ENCODE measurements around the gene RNLS.

DNA sequence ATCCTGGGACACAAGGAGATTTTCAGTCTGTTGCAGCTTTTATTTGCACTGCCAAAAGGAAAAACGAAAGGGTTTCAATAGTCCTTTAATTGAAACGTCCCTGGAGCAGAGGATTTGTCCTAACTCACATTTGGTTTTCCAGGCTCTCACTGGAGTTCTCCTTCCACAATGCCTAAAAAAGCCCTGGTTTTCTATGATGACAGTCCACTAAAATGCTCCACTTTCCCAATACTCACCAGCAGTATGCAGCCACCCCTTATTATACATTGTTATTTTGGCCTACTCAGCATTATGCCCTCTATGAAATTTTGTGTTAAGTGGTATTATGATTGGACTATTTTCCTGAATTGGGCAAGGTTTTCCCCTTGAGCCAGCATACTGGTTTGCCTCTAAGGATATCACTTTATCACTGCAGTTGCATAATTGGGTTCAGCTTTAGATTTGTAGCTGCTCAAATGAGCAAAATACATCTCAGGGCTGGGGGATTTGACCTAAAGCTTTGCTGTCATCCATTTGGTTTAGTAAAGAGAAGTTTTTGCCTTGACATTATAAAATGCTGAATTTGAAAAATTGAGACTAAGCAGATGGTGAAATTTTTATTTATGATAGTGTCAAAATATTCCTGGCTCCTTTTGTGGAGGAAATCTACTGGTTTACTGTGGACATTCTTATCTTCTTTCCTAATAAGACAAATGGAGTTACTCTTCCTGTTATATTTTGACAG lies 239.2 kb downstream of the RNLS start:
- TF ChIP-seq RARB (CRISPR knock-in tag; IDR thresholded peaks at IDR 0.05) (no peak), PPARA (CRISPR knock-in tag; IDR thresholded peaks at IDR 0.05; ENCODE audit: borderline replicate concordance) (no peak), ZFP30 (CRISPR knock-in tag; IDR thresholded peaks at IDR 0.05) (no peak), BACH2 (CRISPR knock-in tag; IDR thresholded peaks at IDR 0.05; ENCODE audit: borderline replicate concordance) (no peak), ZNF70 (CRISPR knock-in tag; IDR thresholded peaks at IDR 0.05) (no peak), ZC3H10 (CRISPR knock-in tag; IDR thresholded peaks at IDR 0.05) (no peak), TOX (CRISPR knock-in tag; IDR thresholded peaks at IDR 0.05; ENCODE audit: borderline replicate concordance) (no peak), GLIS3 (CRISPR knock-in tag; IDR thresholded peaks at IDR 0.05) (no peak), ZFP3 (CRISPR knock-in tag; IDR thresholded peaks at IDR 0.05) (no peak), ARNTL (CRISPR knock-in tag; IDR thresholded peaks at IDR 0.05; ENCODE audit: borderline replicate concordance, low read depth) (no peak)
- TF ChIP-seq, protein P1, sequence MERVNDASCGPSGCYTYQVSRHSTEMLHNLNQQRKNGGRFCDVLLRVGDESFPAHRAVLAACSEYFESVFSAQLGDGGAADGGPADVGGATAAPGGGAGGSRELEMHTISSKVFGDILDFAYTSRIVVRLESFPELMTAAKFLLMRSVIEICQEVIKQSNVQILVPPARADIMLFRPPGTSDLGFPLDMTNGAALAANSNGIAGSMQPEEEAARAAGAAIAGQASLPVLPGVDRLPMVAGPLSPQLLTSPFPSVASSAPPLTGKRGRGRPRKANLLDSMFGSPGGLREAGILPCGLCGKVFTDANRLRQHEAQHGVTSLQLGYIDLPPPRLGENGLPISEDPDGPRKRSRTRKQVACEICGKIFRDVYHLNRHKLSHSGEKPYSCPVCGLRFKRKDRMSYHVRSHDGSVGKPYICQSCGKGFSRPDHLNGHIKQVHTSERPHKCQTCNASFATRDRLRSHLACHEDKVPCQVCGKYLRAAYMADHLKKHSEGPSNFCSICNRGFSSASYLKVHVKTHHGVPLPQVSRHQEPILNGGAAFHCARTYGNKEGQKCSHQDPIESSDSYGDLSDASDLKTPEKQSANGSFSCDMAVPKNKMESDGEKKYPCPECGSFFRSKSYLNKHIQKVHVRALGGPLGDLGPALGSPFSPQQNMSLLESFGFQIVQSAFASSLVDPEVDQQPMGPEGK (CRISPR knock-in tag; IDR thresholded peaks at IDR 0.05; ENCODE audit: borderline replicate concordance), result no peak
- TF ChIP-seq, protein P2, sequence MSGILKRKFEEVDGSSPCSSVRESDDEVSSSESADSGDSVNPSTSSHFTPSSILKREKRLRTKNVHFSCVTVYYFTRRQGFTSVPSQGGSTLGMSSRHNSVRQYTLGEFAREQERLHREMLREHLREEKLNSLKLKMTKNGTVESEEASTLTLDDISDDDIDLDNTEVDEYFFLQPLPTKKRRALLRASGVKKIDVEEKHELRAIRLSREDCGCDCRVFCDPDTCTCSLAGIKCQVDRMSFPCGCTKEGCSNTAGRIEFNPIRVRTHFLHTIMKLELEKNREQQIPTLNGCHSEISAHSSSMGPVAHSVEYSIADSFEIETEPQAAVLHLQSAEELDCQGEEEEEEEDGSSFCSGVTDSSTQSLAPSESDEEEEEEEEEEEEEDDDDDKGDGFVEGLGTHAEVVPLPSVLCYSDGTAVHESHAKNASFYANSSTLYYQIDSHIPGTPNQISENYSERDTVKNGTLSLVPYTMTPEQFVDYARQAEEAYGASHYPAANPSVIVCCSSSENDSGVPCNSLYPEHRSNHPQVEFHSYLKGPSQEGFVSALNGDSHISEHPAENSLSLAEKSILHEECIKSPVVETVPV (CRISPR knock-in tag; IDR thresholded peaks at IDR 0.05), result no peak
- TF ChIP-seq, protein P3, sequence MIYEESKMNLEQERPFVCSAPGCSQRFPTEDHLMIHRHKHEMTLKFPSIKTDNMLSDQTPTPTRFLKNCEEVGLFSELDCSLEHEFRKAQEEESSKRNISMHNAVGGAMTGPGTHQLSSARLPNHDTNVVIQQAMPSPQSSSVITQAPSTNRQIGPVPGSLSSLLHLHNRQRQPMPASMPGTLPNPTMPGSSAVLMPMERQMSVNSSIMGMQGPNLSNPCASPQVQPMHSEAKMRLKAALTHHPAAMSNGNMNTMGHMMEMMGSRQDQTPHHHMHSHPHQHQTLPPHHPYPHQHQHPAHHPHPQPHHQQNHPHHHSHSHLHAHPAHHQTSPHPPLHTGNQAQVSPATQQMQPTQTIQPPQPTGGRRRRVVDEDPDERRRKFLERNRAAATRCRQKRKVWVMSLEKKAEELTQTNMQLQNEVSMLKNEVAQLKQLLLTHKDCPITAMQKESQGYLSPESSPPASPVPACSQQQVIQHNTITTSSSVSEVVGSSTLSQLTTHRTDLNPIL (CRISPR knock-in tag; IDR thresholded peaks at IDR 0.05; ENCODE audit: low read depth), result no peak
- TF ChIP-seq, protein P4, sequence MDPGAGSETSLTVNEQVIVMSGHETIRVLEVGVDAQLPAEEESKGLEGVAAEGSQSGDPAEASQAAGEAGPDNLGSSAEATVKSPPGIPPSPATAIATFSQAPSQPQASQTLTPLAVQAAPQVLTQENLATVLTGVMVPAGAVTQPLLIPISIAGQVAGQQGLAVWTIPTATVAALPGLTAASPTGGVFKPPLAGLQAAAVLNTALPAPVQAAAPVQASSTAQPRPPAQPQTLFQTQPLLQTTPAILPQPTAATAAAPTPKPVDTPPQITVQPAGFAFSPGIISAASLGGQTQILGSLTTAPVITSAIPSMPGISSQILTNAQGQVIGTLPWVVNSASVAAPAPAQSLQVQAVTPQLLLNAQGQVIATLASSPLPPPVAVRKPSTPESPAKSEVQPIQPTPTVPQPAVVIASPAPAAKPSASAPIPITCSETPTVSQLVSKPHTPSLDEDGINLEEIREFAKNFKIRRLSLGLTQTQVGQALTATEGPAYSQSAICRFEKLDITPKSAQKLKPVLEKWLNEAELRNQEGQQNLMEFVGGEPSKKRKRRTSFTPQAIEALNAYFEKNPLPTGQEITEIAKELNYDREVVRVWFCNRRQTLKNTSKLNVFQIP (CRISPR knock-in tag; IDR thresholded peaks at IDR 0.05; ENCODE audit: borderline replicate concordance, low read depth), result no peak

All from SK-N-SH treated with all-trans-retinoic acid at 6 μM for 48 hours (cell line).